ENCODE results near the gene SUN1.
"Not testable (repeated sequence)": the region's sequence is repeated elsewhere in the genome, so short reads cannot be mapped to it uniquely, and the experiment has no call there.

Gene SUN1

GRCh38 chr7:835485-836401 lies 3.5 kb downstream of the SUN1 start:
- no peak for DNase-seq

- DNase-seq: no peak
These were observed 4.2 kb downstream of the SUN1 start for GRCh38 chr7:836429-836828.

GRCh38 chr7:837001-837400 lies 4.7 kb downstream of the SUN1 start:
- DNase-seq: no peak

GRCh38 chr7:840001-840600 lies 7.8 kb downstream of the SUN1 start:
- DNase-seq: no peak

- no peak for DNase-seq
These were observed 9.7 kb downstream of the SUN1 start for GRCh38 chr7:841943-842342.

- DNase-seq: no peak
These were observed 10.3 kb downstream of the SUN1 start for GRCh38 chr7:842431-843031.

GRCh38 chr7:843230-843629 lies 11.0 kb downstream of the SUN1 start:
- DNase-seq: no peak

GRCh38 chr7:844043-844442 lies 11.8 kb downstream of the SUN1 start:
- DNase-seq: no peak

- no peak for DNase-seq
These were observed 12.2 kb downstream of the SUN1 start for GRCh38 chr7:844514-844913.

- DNase-seq: no peak
These were observed 12.8 kb downstream of the SUN1 start for GRCh38 chr7:845091-845490.

- DNase-seq: no peak
These were observed 13.5 kb downstream of the SUN1 start for GRCh38 chr7:845731-846130.

GRCh38 chr7:846958-847650 lies 14.8 kb downstream of the SUN1 start:
- not testable (repeated sequence) for DNase-seq

GRCh38 chr7:847728-848127 lies 15.5 kb downstream of the SUN1 start:
- not testable (repeated sequence) for DNase-seq

GRCh38 chr7:849145-849544 lies 16.9 kb downstream of the SUN1 start:
- DNase-seq: no peak

GRCh38 chr7:849781-850180 lies 17.5 kb downstream of the SUN1 start:
- no peak for DNase-seq

- no peak for DNase-seq
These were observed 18.9 kb downstream of the SUN1 start for GRCh38 chr7:851204-851603.

GRCh38 chr7:853366-854117 lies 21.3 kb downstream of the SUN1 start:
- DNase-seq: no peak

GRCh38 chr7:854118-854775 lies 22.0 kb downstream of the SUN1 start:
- no peak for DNase-seq

- no peak for DNase-seq
These were observed 23.6 kb downstream of the SUN1 start for GRCh38 chr7:855686-856369.

GRCh38 chr7:856444-857095 lies 24.3 kb downstream of the SUN1 start:
- DNase-seq: no peak

- DNase-seq: no peak
These were observed 25.4 kb downstream of the SUN1 start for GRCh38 chr7:857661-858060.
